HepG2 (cell line): ENCODE measurements around the gene LIN28A. TPM values are rescaled to one million over a fixed set of nuclear protein-coding genes. Genes with fewer than 3 reads are reported as not detected.

Source experiments
- ASH2L ChIP-seq: fragments of 300-600, 200-600 bp; sonication (generic); IDR thresholded peaks from 2 replicates; pipeline ENCODE4 v1.7.0; 2017; ENCODE audit warnings: low read depth, mild to moderate bottlenecking, moderate library complexity, mixed read lengths, low read length; ENCODE audit not compliant: insufficient read length
- GLMP ChIP-seq: sonication (generic); formaldehyde crosslinking; IDR thresholded peaks from 2 replicates; pipeline ENCODE4 v1.9.0; 2021; ENCODE audit warnings: missing genetic modification reagents, mild to moderate bottlenecking, borderline replicate concordance
- HDAC6 ChIP-seq: fragments of 200-600 bp; sonication (generic); IDR thresholded peaks from 2 replicates; pipeline ENCODE4 v1.7.0; 2017; ENCODE audit warnings: mild to moderate bottlenecking, antibody characterized with exemption, low read length, low read depth
- HMGXB4 ChIP-seq, 2 experiments: sonication (generic) in 1 of 2; formaldehyde crosslinking in 1 of 2; IDR thresholded peaks; 2 replicates each; pipeline versions ENCODE4 v1.4.0 to v1.6.1; 2018 to 2020; ENCODE audit warnings: missing genetic modification reagents in 2 of 2, borderline replicate concordance in 1 of 2, low read depth in 1 of 2, mild to moderate bottlenecking in 1 of 2, missing biosample characterization in 1 of 2
- MEF2D ChIP-seq: sonication (generic); formaldehyde crosslinking; IDR thresholded peaks from 2 replicates; pipeline ENCODE4 v1.5.1; 2020; ENCODE audit warnings: mild to moderate bottlenecking, missing genetic modification reagents
- NFKBIZ ChIP-seq: IDR thresholded peaks from 2 replicates; pipeline ENCODE4 v1.6.1; 2018; ENCODE audit warnings: missing genetic modification reagents, missing compliant biosample characterization
- NPAS2 ChIP-seq: sonication (generic); formaldehyde crosslinking; IDR thresholded peaks from 2 replicates; pipeline ENCODE4 v1.8.0; 2022; ENCODE audit warnings: mild to moderate bottlenecking, missing genetic modification reagents, borderline replicate concordance
- RERE ChIP-seq: IDR thresholded peaks from 2 replicates; pipeline ENCODE4 v1.6.1; 2016; ENCODE audit warnings: low read depth, missing genetic modification reagents, missing compliant biosample characterization
- WIZ ChIP-seq: sonication (generic); formaldehyde crosslinking; IDR thresholded peaks from 2 replicates; pipeline ENCODE4 v1.5.1; 2020; ENCODE audit warnings: mild to moderate bottlenecking, missing genetic modification reagents
- XBP1 ChIP-seq: sonication (generic); formaldehyde crosslinking; IDR thresholded peaks from 2 replicates; pipeline ENCODE4 v1.5.0; 2020; ENCODE audit warnings: missing genetic modification reagents
- ZBTB43 ChIP-seq: sonication (generic); formaldehyde crosslinking; conservative IDR thresholded peaks from 2 replicates; pipeline ENCODE4 v1.4.0; 2020; ENCODE audit warnings: missing genetic modification reagents
- ZNF362 ChIP-seq: sonication (generic); formaldehyde crosslinking; IDR thresholded peaks from 2 replicates; pipeline ENCODE4 v1.4.0; 2020; ENCODE audit warnings: missing genetic modification reagents, mild to moderate bottlenecking, borderline replicate concordance
- ZNF550 ChIP-seq: sonication (generic); formaldehyde crosslinking; IDR thresholded peaks from 2 replicates; pipeline ENCODE4 v1.4.0; 2020; ENCODE audit warnings: mild to moderate bottlenecking, missing genetic modification reagents, borderline replicate concordance
- ZNF577 ChIP-seq: sonication (generic); formaldehyde crosslinking; IDR thresholded peaks from 2 replicates; pipeline ENCODE4 v1.4.0; 2020; ENCODE audit warnings: mild to moderate bottlenecking, low read depth, missing genetic modification reagents, borderline replicate concordance
- ZNF703 ChIP-seq: sonication (generic); formaldehyde crosslinking; IDR thresholded peaks from 2 replicates; pipeline ENCODE4 v1.5.1; 2020; ENCODE audit warnings: missing genetic modification reagents, mild to moderate bottlenecking, moderate library complexity, borderline replicate concordance
- ZSCAN5A ChIP-seq: sonication (generic); formaldehyde crosslinking; IDR thresholded peaks from 2 replicates; pipeline ENCODE4 v1.8.0; 2022; ENCODE audit warnings: mild to moderate bottlenecking, missing genetic modification reagents, borderline replicate concordance
- polyA plus RNA-seq, 8 experiments: library from polyadenylated mRNA; depleted of rRNA in 3 of 8; stranded (reverse) in 7 of 8; unstranded in 1 of 8; fragments of >200 nt; fragmentation: Illumina TruSeq in 4 of 8; extraction: Trizol in 4 of 8; gene quantifications; 2 replicates each; pipeline versions ENCODE4 v1.2.1 to v1.2.3, GENCODE V29; 2011 to 2016; ENCODE audit warnings: low read depth in 4 of 8, missing spikeins in 1 of 8, mixed read lengths in 1 of 8; ENCODE audit not compliant: insufficient read depth in 1 of 8
- total RNA-seq, 5 experiments: library from RNA; depleted of rRNA; stranded (reverse); fragments of >200 nt; fragmentation: Illumina TruSeq; extraction: Trizol; gene quantifications; 2 replicates each; pipeline ENCODE4 v1.2.3, GENCODE V29; 2016; ENCODE audit warnings: low read depth in 1 of 5

Gene LIN28A
- total and polyA plus RNA-seq, 2 of the 13 experiments (the other 11 are each of a cell fraction or from before 2014, with no cell fraction given), result not detected

- TF ChIP-seq RERE (CRISPR knock-in tag), result peak; percentile 82
- TF ChIP-seq ZNF703, result no peak
- TF ChIP-seq ASH2L, result peak; percentile 42
- TF ChIP-seq NPAS2, result no peak
- no peak for TF ChIP-seq ZNF550
- 0 out of 2 replicates have a peak, but pooled peaks have one; percentile 39 for TF ChIP-seq NFKBIZ (CRISPR knock-in tag)
- no peak for TF ChIP-seq ZNF577 (CRISPR knock-in tag)
- TF ChIP-seq ZBTB43 (CRISPR knock-in tag), result no peak
- TF ChIP-seq WIZ (CRISPR knock-in tag), result peak; percentile 84
- TF ChIP-seq MEF2D (CRISPR knock-in tag), result peak; percentile 62
- TF ChIP-seq HDAC6, result no peak
- TF ChIP-seq ZSCAN5A (CRISPR knock-in tag), result no peak
- TF ChIP-seq XBP1, result no peak
- TF ChIP-seq HMGXB4 (CRISPR knock-in tag; IDR thresholded peaks at IDR 0.05; ENCODE audit: borderline replicate concordance in 1 of 2, low read depth in 1 of 2), result peak; percentile 18 to 26; a peak in 1 of 4 replicates
- no peak for TF ChIP-seq GLMP (CRISPR knock-in tag)
- no peak for TF ChIP-seq ZNF362 (CRISPR knock-in tag)
Measured at GRCh38 chr1:26387447-26387846, 23.2 kb upstream of the LIN28A start (continued).
